Neural progenitor cell (in vitro differentiated cells): ENCODE data around the gene SLC37A4. TPM values are rescaled to one million over a fixed set of nuclear protein-coding genes. Genes with fewer than 3 reads are reported as not detected.
"Not testable (repeated sequence)": the region's sequence is repeated elsewhere in the genome, so short reads cannot be mapped to it uniquely, and the experiment has no call there.

ENCODE experiments used
- DNase-seq: peaks from one replicate; pipeline ENCODE4 v3.0.0-alpha.2; 2016; ENCODE audit warnings: low spot score
- H2AFZ ChIP-seq: fragments of 200-600 bp; sonication (generic); replicated peaks from 2 replicates; pipeline ENCODE4 v1.6.1; 2016; ENCODE audit warnings: antibody characterized with exemption
- H3F3A ChIP-seq: fragments of 200-600 bp; sonication (generic); 2 replicates; pipeline ENCODE4 v1.6.1; 2016; ENCODE audit warnings: antibody characterized with exemption, low read depth
- H3K27ac ChIP-seq: fragments of 200-600 bp; sonication (generic); 2 replicates; pipeline ENCODE4 v1.5.1; 2016; ENCODE audit warnings: mild to moderate bottlenecking
- H3K27me3 ChIP-seq: fragments of 200-600 bp; sonication (generic); 2 replicates; pipeline ENCODE4 v1.6.1; 2016; ENCODE audit warnings: mild to moderate bottlenecking, moderate library complexity
- H3K36me3 ChIP-seq: fragments of 200-600 bp; sonication (generic); 2 replicates; pipeline ENCODE4 v1.5.1; 2016
- H3K4me1 ChIP-seq: fragments of 200-600 bp; sonication (generic); 2 replicates; pipeline ENCODE4 v1.6.1; 2016; ENCODE audit warnings: mixed run types
- H3K4me2 ChIP-seq: fragments of 200-600 bp; sonication (generic); 2 replicates; pipeline ENCODE4 v1.6.1; 2016
- H3K4me3 ChIP-seq: fragments of 200-600 bp; sonication (generic); 2 replicates; pipeline ENCODE4 v1.5.1; 2016
- H3K79me2 ChIP-seq: fragments of 200-600 bp; sonication (generic); 2 replicates; pipeline ENCODE4 v1.6.1; 2016; ENCODE audit warnings: low read depth
- H3K9ac ChIP-seq: fragments of 200-600 bp; sonication (generic); 2 replicates; pipeline ENCODE4 v1.6.1; 2016
- H3K9me3 ChIP-seq: fragments of 200-600 bp; sonication (generic); 2 replicates; pipeline ENCODE4 v1.5.1; 2016; ENCODE audit warnings: low read depth
- H4K20me1 ChIP-seq: fragments of 200-600 bp; sonication (generic); 2 replicates; pipeline ENCODE4 v1.6.1; 2016; ENCODE audit warnings: low read depth
- H3K27ac Mint-ChIP-seq: 3 replicates; pipeline ENCODE4 v1.8.0; 2021; ENCODE audit warnings: mixed read lengths
- H3K27me3 Mint-ChIP-seq: 2 replicates; pipeline ENCODE4 v1.8.0; 2022; ENCODE audit warnings: low read depth, mild to moderate bottlenecking, inconsistent platforms, moderate library complexity, mixed read lengths; ENCODE audit not compliant: insufficient read depth
- H3K36me3 Mint-ChIP-seq: 3 replicates; pipeline ENCODE4 v1.8.0; 2021; ENCODE audit warnings: mixed read lengths
- H3K4me1 Mint-ChIP-seq: 3 replicates; pipeline ENCODE4 v1.8.0; 2021; ENCODE audit warnings: mixed read lengths
- H3K4me3 Mint-ChIP-seq: 3 replicates; pipeline ENCODE4 v1.8.0; 2021; ENCODE audit warnings: mild to moderate bottlenecking, moderate library complexity, mixed read lengths
- H3K9me3 Mint-ChIP-seq: 3 replicates; pipeline ENCODE4 v1.8.0; 2020; ENCODE audit warnings: mixed read lengths
- EZH2 ChIP-seq: fragments of 200-600 bp; sonication (generic); IDR thresholded peaks from 2 replicates; pipeline ENCODE4 v1.6.1; 2017; ENCODE audit warnings: antibody characterized with exemption, mild to moderate bottlenecking, moderate library complexity
- EZH2phosphoT487 ChIP-seq: fragments of 200-600 bp; sonication (generic); IDR thresholded peaks from 2 replicates; pipeline ENCODE4 v1.6.1; 2017; ENCODE audit warnings: antibody characterized with exemption
- total RNA-seq: library from RNA; depleted of rRNA; stranded (reverse); fragments of >200 nt; gene quantifications from 2 replicates; pipeline ENCODE4 v1.2.3, GENCODE V29; 2015; ENCODE audit warnings: low replicate concordance
- TF ChIP-seq, protein P1 (sequence below): fragments of 200-600 bp; sonication (generic); IDR thresholded peaks from 2 replicates; pipeline ENCODE4 v1.5.1; 2017; ENCODE audit warnings: antibody characterized with exemption, mild to moderate bottlenecking

The SLC37A4 gene
- total RNA-seq, 1 donor from 2014 or later, result 55.2 TPM

DNA sequence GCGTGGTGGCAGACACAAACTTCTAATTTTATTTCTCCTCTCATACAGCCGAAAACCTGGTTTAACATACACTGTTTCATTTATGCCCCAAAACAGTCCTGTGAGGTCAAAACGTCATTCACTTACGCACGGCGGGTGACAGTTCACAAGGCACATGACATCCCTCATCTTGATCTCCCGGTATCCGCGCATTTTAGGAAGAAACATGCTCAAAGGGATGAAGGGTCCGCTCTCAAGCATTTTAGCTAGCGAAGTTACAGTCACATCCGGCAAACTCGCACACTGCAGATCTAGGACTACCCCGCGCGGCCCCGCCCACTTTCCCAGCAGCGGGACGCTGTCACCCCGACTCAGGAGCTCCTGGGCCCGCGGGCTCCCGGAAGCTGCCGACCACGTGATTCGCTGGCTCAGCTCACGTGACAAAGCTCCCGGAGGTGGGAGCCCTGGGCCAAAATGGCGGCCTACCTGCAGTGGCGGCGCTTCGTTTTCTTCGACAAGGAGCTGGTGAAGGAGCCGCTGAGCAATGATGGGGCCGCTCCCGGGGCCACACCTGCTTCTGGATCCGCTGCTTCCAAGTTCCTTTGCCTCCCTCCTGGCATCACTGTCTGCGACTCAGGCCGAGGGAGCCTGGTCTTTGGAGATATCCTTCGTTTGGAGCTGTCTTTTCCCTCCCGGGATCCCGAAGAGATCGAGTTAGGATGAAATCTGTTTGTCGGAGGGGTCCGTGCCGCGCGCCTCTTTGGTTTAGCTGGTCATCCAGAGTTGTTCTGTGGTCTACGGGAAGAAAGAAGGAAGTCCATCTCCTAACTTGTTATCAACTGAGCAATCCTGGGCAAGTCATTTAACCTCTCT, 36.9 kb upstream of the SLC37A4 start, which contains the start of gene VPS11:
Gene VPS11, plus strand, starts transcription at position 448 of the 852 bp plus-strand sequence. Its CDS starts 6 bp downstream, at position 454.
- H3K4me1 Mint-ChIP-seq, result peaks cover 12% of the 10 kb centered on the region
- peak within 1 kb of the TSS; percentile 90 for H2AFZ ChIP-seq
- peak within 1 kb of the TSS; percentile 74 for H3K27ac ChIP-seq

DNA sequence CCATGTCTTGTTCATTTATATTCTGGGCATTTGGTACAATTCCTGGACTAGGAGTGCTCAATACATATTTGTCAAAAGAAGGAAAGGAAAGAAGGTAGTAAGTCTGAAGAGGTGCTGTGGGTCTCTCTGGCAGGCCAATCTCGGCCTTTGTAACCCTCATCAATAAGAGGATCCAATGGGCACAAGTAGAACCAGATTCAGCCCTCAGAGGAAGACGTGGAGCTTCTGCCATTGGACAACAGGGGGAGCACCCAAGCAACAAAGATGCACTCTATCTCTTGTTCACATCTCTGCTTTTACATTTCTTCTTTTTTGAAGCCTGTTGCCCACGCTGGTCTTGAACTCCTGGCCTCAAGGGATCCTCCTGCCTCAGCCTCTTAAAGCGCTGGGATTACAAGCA, 34.7 kb upstream of the SLC37A4 start:
- Histone ChIP-seq H3K27ac (no peak overlapping the region), H2AFZ (no peak overlapping the region), H3K79me2 (peaks cover 16% of the 10 kb centered on the region), H3F3A (peaks cover 15% of the 10 kb centered on the region), H3K9me3 (no peaks in the 10 kb centered on the region), H3K4me1 (no peaks in the 10 kb centered on the region), H3K27me3 (no peaks in the 10 kb centered on the region), H3K4me2 (no peak overlapping the region), H3K4me3 (no peak overlapping the region), H4K20me1 (no peaks in the 10 kb centered on the region), H3K9ac (no peak overlapping the region), H3K36me3 (no peaks in the 10 kb centered on the region)
- H3K27me3 Mint-ChIP-seq, result peaks cover 4% of the 10 kb centered on the region
- no peak overlapping the region for H3K27ac Mint-ChIP-seq
- H3K4me3 Mint-ChIP-seq, result peak overlapping the region; percentile 47
- peaks cover 4% of the 10 kb centered on the region for H3K36me3 Mint-ChIP-seq
- peak; percentile 43 for DNase-seq
- peaks cover 12% of the 10 kb centered on the region for H3K4me1 Mint-ChIP-seq
- H3K9me3 Mint-ChIP-seq, result no peaks in the 10 kb centered on the region
- TF ChIP-seq, protein P1, sequence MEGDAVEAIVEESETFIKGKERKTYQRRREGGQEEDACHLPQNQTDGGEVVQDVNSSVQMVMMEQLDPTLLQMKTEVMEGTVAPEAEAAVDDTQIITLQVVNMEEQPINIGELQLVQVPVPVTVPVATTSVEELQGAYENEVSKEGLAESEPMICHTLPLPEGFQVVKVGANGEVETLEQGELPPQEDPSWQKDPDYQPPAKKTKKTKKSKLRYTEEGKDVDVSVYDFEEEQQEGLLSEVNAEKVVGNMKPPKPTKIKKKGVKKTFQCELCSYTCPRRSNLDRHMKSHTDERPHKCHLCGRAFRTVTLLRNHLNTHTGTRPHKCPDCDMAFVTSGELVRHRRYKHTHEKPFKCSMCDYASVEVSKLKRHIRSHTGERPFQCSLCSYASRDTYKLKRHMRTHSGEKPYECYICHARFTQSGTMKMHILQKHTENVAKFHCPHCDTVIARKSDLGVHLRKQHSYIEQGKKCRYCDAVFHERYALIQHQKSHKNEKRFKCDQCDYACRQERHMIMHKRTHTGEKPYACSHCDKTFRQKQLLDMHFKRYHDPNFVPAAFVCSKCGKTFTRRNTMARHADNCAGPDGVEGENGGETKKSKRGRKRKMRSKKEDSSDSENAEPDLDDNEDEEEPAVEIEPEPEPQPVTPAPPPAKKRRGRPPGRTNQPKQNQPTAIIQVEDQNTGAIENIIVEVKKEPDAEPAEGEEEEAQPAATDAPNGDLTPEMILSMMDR, result peak; percentile 53
- no peak for TF ChIP-seq EZH2

More for the DNA sequence above, 36.9 kb upstream of the SLC37A4 start, which contains the start of gene VPS11:
- Mint-ChIP-seq H3K27ac (peak within 1 kb of the TSS; percentile 96), H3K27me3 (peaks cover 4% of the 10 kb centered on the region), H3K36me3 (peaks cover 4% of the 10 kb centered on the region), H3K9me3 (no peaks in the 10 kb centered on the region), H3K4me3 (peak within 1 kb of the TSS; percentile 95)
- H3K4me2 ChIP-seq, result peak within 1 kb of the TSS; percentile 82
- peaks cover 15% of the 10 kb centered on the region for H3F3A ChIP-seq
- no peaks in the 10 kb centered on the region for H3K36me3 ChIP-seq
- no peaks in the 10 kb centered on the region for H3K27me3 ChIP-seq
- H3K9ac ChIP-seq, result peak within 1 kb of the TSS; percentile 91
- TF ChIP-seq EZH2phosphoT487 (no peak), EZH2 (peak; percentile 16)
- peak within 1 kb of the TSS; percentile 89 for H3K4me3 ChIP-seq
- H3K9me3 ChIP-seq, result no peaks in the 10 kb centered on the region
- H3K4me1 ChIP-seq, result no peaks in the 10 kb centered on the region
- H4K20me1 ChIP-seq, result no peaks in the 10 kb centered on the region
- peak; percentile 98 for DNase-seq
- H3K79me2 ChIP-seq, result peaks cover 16% of the 10 kb centered on the region

DNA sequence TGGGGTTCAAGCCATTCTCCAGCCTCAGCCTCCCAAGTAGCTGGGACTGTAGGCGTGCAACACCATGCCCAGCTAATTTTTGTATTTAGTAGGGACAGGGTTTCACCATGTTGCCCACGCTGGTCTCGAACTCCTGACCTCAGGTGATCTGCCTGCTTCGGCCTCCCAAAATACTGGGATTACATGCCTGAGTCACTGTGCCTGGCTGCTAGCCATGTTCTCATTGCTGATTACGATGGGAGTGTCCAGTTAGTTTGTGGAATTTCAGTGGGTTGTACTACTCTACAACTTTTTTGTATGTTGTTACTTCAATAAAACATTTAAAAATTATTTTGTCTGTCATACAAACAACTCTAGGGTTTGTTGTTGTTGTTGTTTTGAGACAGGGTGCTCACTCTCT, 32.1 kb upstream of the SLC37A4 start:
- TF ChIP-seq, protein P1, result no peak
- TF ChIP-seq EZH2 (no peak), EZH2phosphoT487 (no peak)
- peaks cover 2% of the 10 kb centered on the region for H3K36me3 Mint-ChIP-seq
- H3K4me3 ChIP-seq, result no peak overlapping the region
- H3K27ac Mint-ChIP-seq, result no peak overlapping the region
- H3F3A ChIP-seq, result peaks cover 15% of the 10 kb centered on the region
- H3K27ac ChIP-seq, result no peak overlapping the region
- H3K4me1 Mint-ChIP-seq, result peaks cover 16% of the 10 kb centered on the region
- no peak overlapping the region for H3K4me2 ChIP-seq
- no peak overlapping the region for H3K9ac ChIP-seq
- H3K9me3 ChIP-seq, result no peaks in the 10 kb centered on the region
- no peak for DNase-seq
- no peaks in the 10 kb centered on the region for H3K27me3 ChIP-seq
- H2AFZ ChIP-seq, result no peak overlapping the region
- H4K20me1 ChIP-seq, result no peaks in the 10 kb centered on the region
- H3K36me3 ChIP-seq, result no peaks in the 10 kb centered on the region
- H3K79me2 ChIP-seq, result peaks cover 8% of the 10 kb centered on the region
- peaks cover 6% of the 10 kb centered on the region for H3K4me1 ChIP-seq
- H3K27me3 Mint-ChIP-seq, result peaks cover 2% of the 10 kb centered on the region
- no peak overlapping the region for H3K4me3 Mint-ChIP-seq
- H3K9me3 Mint-ChIP-seq, result no peaks in the 10 kb centered on the region

DNA sequence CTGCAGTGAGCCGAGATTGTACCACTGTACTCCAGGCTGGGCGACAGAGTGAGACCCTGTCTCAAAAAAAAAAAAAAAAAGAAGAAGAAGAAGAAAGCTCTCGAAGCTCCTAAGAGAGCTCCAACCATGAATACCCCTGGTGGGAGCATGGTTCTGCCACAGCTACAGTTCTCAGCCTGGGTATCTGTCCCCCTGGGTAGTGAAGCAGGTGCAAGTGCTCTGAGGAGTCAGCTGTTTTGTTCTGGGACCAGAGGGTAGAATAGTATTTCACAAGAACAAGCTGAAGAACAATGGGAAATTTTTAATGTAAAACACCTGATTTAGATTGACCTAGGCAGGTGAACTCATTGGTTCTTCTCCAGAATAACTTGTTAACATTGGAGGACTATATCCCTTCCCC, 30.6 kb upstream of the SLC37A4 start:
- H3K27me3 ChIP-seq, result no peaks in the 10 kb centered on the region
- Mint-ChIP-seq H3K4me3 (no peak overlapping the region), H3K27me3 (peaks cover 2% of the 10 kb centered on the region), H3K9me3 (no peaks in the 10 kb centered on the region), H3K36me3 (peaks cover 2% of the 10 kb centered on the region), H3K4me1 (peaks cover 13% of the 10 kb centered on the region), H3K27ac (no peak overlapping the region)
- no peaks in the 10 kb centered on the region for H3K36me3 ChIP-seq
- TF ChIP-seq, protein P1, result no peak
- TF ChIP-seq EZH2 (no peak), EZH2phosphoT487 (no peak)
- peaks cover 14% of the 10 kb centered on the region for H3K79me2 ChIP-seq
- H3K4me1 ChIP-seq, result peaks cover 6% of the 10 kb centered on the region
- H3K4me2 ChIP-seq, result no peak overlapping the region
- H3K4me3 ChIP-seq, result no peak overlapping the region
- peaks cover 16% of the 10 kb centered on the region for H3F3A ChIP-seq
- no peak overlapping the region for H3K9ac ChIP-seq
- no peak overlapping the region for H2AFZ ChIP-seq
- H3K9me3 ChIP-seq, result no peaks in the 10 kb centered on the region
- DNase-seq, result no peak
- peaks cover 2% of the 10 kb centered on the region for H4K20me1 ChIP-seq
- no peak overlapping the region for H3K27ac ChIP-seq

DNA sequence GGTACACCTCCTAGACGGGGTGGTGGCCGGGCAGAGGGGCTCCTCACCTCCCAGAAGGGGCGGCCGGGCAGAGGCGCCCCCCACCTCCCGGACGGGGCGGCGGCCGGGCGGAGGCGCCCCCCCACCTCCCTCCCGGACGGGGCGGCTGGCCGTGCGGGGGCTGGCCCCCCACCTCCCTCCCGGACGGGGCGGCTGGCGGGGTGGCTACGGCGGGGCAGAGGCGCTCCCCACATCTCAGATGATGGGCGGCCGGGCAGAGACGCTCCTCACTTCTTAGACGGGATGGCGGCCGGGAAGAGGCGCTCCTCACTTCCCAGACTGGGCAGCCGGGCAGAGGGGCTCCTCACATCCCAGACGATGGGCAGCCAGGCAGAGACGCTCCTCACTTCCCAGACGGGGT, 28.5 kb upstream of the SLC37A4 start:
- not testable (repeated sequence) for H3K4me1 ChIP-seq, H3K4me3 ChIP-seq, H3K27ac Mint-ChIP-seq, H2AFZ ChIP-seq, H3K9me3 Mint-ChIP-seq, DNase-seq, H3K27me3 Mint-ChIP-seq, H3K9ac ChIP-seq, H3K9me3 ChIP-seq, H3K27me3 ChIP-seq, H3K4me2 ChIP-seq, H3K27ac ChIP-seq, H3K36me3 ChIP-seq
- Histone ChIP-seq H4K20me1 (peaks cover 12% of the 10 kb centered on the region), H3K79me2 (peaks cover 36% of the 10 kb centered on the region), H3F3A (peaks cover 16% of the 10 kb centered on the region)
- peaks cover 13% of the 10 kb centered on the region for H3K36me3 Mint-ChIP-seq
- H3K4me1 Mint-ChIP-seq, result peaks cover 18% of the 10 kb centered on the region
- peak overlapping the region; percentile 73 for H3K4me3 Mint-ChIP-seq
